GM21786 (cell line): ENCODE data around the gene BMP6.

Source experiments
- ATAC-seq: cut with Tn5 transposase; IDR thresholded peaks from one replicate; pipeline ENCODE4 v1.9.1; 2021; ENCODE audit not compliant: unreplicated experiment

The BMP6 gene

DNA sequence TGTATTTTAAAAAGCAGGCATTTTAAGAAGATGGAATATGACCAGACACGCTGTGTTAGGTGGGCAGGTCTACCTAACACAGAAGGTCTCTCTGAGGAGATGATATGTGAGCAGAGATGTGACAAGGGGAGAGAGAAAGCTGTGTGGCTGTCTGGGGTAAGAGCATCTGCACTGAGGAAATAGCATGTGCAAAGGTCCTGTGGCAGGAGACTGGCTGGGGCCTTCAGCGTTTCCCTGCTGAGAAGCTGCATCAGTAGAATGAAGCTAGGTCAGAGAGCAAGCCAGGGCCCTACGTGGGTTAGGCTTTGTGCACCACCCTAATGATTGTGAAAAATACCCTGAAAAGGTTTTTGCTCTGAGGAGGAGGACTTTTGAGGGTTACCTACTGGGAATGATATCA, 97.7 kb downstream of the BMP6 start:
- no peak for ATAC-seq

DNA sequence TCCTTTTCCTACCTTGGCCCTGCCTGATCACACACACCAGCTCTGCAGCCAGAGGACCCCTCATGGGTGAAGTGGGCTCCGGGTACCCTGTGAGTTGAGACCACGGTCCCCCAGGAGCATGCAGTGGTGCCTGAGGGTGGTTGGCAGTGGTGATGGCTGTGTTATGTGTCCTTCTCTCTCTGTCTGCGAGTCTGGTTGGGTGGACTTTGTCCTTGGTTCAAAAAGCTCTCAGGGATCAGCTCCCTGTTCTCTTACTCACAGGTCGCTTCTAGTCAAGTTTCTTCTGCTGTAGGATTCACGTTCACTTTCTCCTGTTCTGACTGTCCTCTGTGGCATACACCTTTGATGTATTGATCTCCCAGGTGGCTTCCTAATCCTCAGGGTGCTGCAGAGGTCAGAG, 100.1 kb downstream of the BMP6 start:
- no peak for ATAC-seq

DNA sequence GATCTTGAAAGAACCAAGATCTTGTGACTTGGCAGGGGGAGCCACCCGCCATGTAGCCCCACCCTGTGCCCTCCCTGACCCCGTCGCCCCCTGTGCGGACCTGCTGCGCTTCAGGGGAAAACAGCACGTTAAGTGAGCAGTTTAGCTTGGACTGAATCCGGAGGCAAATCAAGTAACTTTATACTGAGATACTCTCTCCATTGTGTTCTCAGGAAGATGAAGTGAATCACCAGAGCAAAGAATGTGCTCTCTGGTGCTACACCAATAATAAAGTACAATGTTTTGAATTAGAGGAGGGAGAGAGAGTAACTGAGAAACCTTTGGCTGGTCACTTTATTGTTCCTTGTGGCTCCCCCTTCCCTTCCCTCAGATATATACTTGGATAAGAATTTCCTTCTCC, 101.2 kb downstream of the BMP6 start:
- ATAC-seq = no peak

DNA sequence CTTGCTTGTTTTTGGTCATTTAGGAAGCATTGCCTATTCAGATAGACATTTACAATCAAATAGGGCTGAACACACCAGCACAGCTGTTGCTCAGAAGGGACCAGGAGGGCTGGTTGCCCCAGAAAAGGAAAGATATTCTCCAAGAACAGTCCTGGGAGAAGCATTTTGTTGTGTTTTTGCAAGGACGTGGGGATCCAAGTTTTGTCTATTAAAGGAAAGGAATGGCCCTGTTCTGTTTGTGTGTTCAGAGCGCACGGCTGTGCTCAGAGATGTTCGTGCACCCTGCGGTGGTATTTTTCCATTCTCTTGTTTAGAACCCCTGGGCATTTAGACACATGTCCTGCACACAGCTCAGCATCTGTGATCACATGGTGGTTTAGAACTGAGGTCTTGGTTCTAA, 102.2 kb downstream of the BMP6 start:
- ATAC-seq = no peak

DNA sequence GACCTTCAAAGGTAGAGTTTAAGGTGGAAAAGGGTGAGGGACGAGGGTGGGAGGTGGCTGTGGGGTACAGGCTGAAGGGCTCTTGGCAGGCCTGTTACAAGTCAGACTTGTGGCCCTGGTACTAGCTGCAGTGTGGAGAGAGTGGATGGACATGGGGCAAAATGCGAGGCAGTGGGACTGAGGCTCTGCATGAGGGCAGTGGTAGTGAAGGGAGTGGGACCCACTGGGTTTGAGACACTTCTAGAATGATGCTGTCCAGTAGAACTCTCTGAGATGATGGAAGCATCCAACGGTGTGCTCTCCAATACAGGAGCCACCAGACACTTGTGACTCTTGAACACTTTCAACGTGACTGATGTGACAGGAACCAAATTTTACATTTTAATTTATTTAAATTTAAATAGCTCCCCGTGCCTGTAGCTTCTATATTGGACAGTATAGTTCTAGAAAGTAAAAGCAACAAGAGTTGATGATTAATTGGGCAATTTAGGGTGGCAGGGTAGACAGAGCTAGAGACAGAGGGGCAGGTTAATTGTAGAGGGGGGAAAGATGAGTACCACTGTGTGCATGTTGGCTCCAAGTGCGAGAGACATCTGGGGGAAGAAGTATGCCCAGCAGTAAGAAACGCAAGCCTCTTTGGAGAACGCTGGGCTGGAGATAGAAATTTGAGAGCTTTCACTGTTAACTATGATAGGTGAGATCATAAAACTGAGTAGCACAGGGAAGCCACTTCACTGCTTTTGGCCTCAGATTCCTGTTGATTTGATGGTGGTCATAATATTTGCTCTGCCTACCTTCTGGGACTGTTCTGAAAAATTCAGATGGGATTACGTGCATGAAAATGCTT, 107.2 kb downstream of the BMP6 start:
- no peak for ATAC-seq

DNA sequence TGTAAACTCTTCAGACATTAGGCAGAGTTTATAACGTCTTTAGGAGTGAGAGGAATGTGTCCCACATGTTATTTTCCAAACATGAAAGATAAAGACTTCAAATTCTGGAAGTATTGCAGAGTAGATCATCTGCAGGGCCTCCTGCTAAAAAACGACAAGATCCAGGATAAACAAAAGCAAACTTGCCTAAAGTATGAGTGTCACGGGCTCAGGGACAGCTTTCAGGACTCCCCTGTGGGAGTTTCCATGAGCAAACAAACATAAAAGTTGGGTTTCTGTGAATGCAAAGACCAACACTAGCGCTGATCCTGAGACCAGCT, 107.8 kb downstream of the BMP6 start:
- ATAC-seq = no peak

DNA sequence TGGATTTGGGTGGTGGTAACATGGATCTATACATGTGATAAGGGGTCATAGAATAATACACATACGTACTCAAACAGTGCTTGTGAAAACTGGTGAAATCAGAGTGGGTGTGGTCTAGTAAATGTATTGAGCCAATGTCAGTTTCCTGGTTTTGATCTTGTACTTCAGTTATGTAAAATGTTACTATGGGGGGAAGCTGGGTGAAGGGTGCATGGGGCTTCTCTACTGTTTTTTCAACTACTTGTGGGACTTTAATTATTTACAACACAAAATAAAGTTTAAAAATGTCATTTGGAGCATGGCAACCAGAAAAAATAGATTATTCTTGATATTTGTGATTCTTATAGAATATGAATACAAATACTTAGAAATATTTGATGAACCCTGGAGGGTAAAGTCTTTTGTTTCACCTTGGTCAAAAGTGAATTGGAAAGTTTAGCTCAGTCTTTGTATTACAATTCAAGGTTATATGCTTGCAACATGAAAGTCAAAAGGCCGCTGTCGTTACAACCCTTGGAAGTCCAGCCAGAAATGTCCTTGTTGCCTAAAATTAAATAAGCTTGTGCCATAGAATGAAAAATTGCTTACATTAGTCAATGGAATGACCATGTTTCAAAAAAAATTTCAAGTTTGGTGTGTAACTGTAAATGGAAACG, 110.6 kb downstream of the BMP6 start:
- ATAC-seq = no peak

DNA sequence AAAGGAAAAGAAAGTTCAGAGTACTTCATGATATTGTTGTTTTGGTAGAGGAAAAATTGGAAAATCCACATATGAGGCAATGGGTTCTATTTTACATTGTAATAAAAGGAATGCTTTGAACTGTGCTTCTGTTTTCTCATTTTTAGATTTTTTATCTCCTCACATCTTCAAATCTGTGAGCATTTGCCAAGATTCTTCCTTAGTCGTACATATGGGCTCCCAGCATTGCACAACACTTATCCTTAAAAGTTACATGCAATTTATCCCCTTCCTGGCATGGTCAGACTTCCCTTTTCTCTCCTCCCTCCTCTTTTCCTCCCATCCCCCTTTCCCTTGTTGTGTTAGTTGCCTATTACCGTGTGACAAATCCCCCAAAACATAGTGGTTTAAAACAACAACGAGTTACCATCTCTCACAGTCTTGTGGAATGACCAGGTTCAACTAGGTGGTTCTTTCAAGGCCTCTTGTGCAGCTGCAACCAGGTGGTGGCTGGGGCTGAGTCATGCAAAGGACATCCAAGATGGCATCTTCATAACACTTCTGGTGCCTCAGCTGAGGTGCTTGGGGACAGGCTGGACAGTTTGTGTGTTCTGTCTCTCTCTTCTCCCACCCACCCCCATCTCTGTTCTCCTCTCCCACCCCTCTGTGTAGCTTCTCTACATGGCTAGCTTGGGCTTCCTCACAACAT, 116.0 kb downstream of the BMP6 start:
- ATAC-seq = no peak

DNA sequence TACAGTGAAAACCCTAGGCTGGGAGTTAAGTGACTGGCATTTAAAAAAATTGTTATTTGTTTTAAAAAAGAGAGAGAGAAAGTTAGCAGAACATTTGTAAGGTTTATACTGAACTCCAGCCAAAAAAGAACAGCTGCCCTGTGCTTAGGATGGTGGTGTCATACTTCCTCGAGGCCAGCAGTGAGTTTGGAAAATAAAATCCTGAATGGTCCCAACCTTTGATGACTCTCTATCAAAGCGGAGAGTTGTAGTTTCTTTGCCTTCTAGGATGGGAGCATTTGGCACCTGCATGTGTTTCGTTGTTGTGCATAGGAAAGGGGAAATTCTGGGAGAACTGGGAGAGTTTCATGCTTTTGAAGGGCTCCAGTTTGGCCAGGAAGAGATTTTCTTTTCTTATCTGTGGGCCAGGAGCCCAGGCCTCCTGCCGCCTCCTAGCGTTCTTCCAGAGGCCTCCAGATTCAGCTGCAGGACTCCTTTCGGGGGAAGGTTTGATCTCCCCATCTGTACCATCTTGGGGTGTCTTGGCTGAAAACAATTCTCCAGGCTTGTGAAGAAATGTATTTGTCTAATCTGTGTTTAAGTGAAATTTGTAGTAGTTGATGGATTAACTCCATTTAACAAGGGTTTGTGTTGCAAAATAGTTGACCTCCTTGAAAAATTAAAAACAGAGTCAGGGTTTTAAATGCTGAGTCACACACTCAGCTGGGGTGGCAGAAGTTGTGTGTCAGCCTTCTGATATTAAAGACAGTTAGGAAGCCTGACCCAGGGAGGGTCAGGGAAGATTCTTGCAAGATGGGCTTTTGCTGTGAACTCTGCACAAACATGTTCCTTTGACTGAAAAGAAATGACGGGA, 121.3 kb downstream of the BMP6 start:
- ATAC-seq = no peak

DNA sequence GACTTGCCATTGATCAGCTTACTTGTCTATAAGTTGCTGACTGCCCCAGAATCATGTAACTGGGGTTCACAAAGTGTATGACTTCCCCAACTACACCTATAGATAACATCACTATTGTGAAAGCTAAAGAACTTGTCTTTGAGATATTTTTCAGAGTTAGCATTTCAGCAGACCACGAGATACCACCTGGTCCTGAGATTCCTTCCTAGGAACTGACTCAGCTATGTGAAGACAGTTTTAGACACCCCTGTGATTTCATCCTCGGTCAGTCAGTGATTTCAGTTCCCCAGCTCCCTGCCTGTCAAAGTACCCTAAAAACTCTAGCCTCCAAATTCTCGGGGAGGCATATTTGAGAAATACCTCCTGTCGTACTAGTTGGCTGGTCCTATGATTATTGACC, 122.3 kb downstream of the BMP6 start:
- no peak for ATAC-seq

DNA sequence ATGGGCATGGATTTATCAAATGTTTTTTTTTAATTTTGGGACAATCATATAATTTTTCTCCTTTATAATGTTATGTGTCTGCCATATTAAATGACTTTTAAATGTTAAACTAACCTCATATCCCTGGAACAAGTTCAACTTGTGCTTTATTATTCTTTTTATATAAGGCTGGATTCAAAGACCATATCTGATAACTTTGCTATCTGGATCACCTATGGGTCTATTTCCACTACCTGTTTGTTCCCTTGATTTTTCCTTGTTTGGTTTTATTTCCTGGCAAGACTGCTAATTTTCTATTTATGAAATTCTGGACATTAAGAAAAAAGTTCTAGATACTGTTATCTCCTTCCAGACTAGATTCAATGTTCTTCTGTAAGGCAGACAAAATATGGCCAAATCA, 125.9 kb downstream of the BMP6 start:
- no peak for ATAC-seq

DNA sequence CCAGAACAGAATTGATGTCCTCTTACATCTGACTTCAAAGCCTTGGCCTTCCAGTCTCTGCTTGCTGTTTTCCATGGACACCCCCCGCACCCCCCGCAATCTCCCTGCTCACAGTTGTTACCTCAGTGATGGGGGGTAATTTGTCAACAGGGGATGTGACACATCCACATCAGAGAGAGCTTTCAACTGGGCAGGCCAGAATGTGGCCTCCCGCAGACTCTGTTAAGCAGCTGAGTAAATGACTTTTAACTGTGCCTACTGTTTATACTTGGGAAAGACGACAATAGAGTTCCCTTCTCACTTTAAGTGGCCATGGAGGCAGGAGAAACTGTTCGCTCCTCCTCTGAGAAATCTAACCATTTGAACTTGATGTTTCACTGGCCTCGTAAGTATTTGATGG, 133.7 kb downstream of the BMP6 start:
- ATAC-seq = no peak

DNA sequence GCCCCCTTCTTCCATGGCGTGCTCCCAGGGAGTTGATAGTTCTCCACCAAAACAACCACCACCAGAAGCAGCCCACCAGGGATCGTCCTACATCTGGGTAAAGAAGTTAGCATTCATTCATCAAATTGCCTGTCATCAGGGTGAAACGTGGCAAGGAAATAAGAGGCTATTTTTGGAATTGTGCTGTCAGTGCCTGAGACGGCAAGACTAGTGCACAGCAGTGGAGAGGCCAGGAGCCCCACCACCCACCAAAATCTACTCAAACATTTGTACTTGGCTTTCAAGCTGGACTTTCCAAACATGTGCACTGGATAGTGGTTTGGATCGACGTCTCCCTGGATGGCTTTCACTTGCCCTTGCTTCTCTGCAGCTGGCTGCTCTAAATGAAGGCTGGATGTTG, 139.9 kb downstream of the BMP6 start:
- no peak for ATAC-seq

DNA sequence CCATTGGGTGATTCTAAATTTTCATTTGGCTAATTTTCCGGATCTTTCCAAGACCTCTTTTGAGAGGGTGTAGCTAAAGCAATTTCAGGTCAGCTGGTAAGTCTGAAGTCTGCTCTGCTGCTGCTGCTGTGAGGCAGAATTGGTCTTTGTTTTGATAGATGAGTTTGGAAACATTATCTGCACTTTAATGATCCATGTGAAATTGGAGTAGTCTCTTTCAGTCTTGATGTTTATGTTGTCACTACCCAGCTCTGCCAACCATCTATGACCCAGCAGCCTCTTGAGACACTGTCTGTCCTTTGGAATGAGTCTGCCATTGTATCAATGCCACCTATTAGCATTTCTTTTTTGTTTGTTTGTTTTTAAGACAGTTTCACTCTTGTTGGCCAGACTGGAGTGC, 140.6 kb downstream of the BMP6 start:
- ATAC-seq = no peak

DNA sequence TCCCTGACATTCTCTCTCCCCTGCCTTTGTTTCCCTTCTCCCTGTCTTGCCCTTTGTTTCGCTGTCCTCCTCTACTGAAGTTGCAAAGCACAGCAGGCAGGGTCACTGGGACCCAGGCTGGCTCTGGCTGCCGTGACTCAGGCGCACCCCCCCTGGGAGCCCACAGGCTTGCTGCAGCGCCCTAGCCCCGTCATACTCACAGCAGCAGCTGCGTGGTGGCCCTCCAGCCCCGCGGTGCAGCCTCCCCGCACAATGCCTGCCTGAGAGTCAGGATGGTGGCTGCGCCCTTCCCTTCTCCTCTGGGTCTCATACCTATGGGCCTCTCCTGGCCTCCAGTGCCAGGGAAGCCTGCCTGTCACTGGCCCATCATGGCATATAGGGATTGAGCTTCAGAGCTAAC, 143.0 kb downstream of the BMP6 start:
- ATAC-seq = no peak

DNA sequence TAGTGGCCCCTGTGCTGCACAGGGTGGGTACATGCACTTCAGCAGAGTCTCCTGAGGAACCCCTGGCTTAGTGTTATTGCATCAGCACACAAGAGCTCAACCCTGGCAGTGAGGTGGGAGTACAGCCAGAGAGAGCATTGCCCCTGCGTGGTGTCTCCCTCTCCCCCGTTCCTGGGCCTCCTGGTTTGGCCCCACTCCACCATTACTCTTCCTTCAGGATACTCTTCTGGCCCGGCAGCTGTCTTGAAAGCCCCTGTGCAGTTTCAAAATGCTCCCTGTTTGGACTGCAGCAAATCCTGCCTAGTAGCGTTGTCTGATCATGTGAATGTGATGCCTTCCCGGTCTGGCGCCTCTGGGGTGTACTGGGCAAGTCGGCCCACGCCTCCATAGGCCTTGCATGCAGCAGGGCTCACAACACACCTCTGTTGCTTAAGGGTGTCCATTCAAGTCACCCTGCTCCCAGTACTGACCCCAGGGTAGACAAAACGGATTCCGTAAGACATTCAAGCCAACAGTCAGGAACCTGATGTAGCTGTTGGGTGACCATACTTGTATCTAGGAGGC, 152.6 kb downstream of the BMP6 start:
- no peak for ATAC-seq

DNA sequence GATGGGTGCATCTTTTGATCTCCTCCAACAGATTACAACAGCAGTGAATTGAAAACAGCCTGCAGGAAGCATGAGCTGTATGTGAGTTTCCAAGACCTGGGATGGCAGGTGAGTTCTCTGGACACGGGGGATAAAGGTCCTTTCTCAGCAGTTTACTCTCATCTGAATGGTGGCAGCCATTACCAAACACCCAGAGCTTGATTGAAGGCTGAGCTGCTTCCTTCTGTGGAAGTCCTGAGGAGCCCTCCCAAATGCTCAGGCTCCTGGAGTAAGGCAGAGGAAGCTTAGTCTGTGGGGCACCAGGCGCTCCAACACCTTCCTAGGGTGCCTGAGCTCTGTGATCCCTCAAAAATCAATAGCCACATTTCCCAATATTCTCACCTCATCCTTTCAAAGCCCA, 153.1 kb downstream of the BMP6 start:
- no peak for ATAC-seq

DNA sequence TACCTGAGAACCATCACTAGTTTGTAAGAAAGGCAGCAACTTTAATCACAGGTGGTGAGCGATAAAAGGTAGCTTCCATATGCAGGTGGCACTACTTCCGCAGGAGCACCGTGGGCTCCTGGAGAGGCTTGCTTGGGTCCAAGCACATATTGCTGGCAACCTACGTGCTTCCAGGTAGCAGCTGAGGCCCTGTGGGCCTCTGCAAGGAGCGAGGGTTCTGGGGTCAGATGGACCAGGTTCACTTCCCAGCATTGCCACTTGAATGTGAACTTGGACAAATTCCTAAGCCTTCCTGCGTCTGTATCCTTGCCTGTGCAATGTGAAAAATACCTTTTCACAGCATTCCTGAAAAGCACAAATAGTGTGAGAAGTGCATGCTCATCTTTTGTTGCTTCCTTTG, 153.7 kb downstream of the BMP6 start:
- no peak for ATAC-seq

DNA sequence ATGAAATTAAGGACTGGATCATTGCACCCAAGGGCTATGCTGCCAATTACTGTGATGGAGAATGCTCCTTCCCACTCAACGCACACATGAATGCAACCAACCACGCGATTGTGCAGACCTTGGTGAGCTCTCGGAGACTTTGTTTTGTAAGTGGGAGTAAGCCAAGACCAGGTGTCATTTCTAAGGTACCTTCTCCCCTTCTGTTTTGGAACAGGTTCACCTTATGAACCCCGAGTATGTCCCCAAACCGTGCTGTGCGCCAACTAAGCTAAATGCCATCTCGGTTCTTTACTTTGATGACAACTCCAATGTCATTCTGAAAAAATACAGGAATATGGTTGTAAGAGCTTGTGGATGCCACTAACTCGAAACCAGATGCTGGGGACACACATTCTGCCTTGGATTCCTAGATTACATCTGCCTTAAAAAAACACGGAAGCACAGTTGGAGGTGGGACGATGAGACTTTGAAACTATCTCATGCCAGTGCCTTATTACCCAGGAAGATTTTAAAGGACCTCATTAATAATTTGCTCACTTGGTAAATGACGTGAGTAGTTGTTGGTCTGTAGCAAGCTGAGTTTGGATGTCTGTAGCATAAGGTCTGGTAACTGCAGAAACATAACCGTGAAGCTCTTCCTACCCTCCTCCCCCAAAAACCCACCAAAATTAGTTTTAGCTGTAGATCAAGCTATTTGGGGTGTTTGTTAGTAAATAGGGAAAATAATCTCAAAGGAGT, 154.2 kb downstream of the BMP6 start:
- ATAC-seq = no peak

DNA sequence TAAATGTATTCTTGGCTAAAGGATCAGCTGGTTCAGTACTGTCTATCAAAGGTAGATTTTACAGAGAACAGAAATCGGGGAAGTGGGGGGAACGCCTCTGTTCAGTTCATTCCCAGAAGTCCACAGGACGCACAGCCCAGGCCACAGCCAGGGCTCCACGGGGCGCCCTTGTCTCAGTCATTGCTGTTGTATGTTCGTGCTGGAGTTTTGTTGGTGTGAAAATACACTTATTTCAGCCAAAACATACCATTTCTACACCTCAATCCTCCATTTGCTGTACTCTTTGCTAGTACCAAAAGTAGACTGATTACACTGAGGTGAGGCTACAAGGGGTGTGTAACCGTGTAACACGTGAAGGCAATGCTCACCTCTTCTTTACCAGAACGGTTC, 154.8 kb downstream of the BMP6 start:
- ATAC-seq = no peak
